ENCODE measurements around the gene TUBGCP6.

Gene TUBGCP6

DNA sequence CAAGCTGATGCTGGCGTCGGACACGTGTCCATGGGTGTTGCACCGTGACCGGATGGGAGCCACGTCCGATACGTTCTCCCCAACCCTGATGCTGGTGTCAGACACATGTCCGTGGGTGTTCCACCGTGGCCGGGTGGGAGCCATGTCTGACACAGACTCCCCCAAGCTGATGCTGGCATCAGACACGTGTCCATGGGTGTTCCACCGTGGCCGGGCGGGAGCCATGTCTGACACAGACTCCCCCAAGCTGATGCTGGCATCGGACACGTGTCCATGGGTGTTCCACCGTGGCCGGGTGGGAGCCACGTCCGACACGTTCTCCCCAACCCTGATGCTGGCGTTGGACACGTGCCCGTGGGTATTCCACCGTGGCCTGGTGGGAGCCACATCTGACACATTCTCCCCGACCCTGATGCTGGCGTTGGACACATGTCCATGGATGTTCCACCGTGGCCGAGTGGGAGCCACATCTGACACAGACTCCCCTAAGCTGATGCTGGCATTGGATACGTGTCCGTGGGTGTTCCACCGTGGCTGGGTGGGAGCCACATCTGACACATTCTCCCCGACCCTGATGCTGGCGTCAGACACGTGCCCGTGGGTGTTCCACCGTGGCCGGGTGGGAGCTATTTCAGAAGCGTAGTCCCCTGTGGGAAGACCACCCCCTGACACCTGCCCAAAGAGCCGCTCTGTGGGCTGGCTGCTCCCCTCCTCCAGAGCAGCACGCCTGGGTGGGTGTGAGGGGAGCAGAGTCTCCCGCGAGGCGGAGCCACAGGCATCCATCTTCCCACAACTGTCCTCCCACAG, 24.0 kb downstream of the TUBGCP6 start:
- Histone ChIP-seq H3K4me3 (ENCODE audit: low read depth in 1 of 5, low read length in 5 of 5) (no peak overlapping the region), H3K27ac (ENCODE audit: low read depth, low read length) (no peak overlapping the region), H3K4me1 (ENCODE audit: control insufficient read depth in 5 of 5, insufficient read depth in 5 of 5, low read length in 5 of 5) (peaks cover 0 to 5% (median 3%) of the 10 kb centered on the region in 5 donors), H3K36me3 (ENCODE audit: control insufficient read depth in 5 of 5, insufficient read depth in 5 of 5, low read length in 5 of 5) (peaks cover 0 to 96% (median 88%) of the 10 kb centered on the region in 5 donors), H3K9ac (ENCODE audit: low read length in 5 of 5) (no peak overlapping the region), H3K27me3 (ENCODE audit: control insufficient read depth in 5 of 5, insufficient read depth in 4 of 5, low read length in 5 of 5) (no peaks in the 10 kb centered on the region), H3K9me3 (ENCODE audit: control insufficient read depth in 5 of 5, low read length in 5 of 5) (no peaks in the 10 kb centered on the region)

DNA sequence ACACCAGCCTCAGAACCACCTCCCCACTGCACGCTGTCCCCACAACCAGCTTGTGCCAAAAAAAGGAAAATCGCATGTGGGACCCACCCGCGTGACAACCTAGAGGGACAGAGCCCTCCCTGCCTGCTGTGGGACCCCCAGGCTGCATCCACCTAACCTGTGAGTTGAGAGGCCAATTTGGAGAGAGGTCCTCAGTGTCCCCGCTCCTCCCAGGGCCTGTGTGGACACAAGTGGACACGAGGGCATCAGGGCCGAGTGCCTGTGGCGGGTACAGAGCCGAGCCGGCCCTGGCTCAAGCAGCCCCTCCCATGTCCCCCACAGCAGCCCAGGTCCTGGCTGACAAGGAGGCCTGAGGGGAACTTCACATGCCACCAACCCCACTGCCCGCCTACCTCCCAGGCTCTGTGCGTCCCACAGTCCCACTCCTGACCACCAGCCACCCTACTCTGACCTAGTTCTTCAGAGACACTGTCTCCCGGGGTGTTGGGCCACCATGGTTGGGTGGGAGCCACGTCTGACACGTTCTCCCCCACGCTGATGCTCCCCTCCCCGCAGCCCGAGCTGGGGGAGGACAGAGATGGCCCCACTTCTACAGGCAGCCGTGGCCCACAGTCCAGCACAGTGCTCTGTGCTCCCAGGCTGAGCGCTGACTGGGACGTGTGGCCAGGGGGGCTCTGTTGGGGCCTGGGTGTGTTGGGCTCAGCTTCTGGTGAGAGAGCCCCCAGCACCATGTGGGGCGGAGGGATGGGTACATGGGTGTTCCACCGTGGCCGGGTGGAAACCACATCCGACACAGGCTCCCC, 24.8 kb downstream of the TUBGCP6 start:
- Histone ChIP-seq H3K4me3 (ENCODE audit: low read depth in 1 of 5, low read length in 5 of 5) (no peak overlapping the region), H3K27me3 (ENCODE audit: control insufficient read depth in 5 of 5, insufficient read depth in 4 of 5, low read length in 5 of 5) (no peaks in the 10 kb centered on the region), H3K9me3 (ENCODE audit: control insufficient read depth in 5 of 5, low read length in 5 of 5) (no peaks in the 10 kb centered on the region), H3K36me3 (ENCODE audit: control insufficient read depth in 5 of 5, insufficient read depth in 5 of 5, low read length in 5 of 5) (peaks cover 0 to 95% (median 87%) of the 10 kb centered on the region in 5 donors), H3K27ac (ENCODE audit: low read depth, low read length) (no peak overlapping the region), H3K9ac (ENCODE audit: low read length in 5 of 5) (no peak overlapping the region), H3K4me1 (ENCODE audit: control insufficient read depth in 5 of 5, insufficient read depth in 5 of 5, low read length in 5 of 5) (peaks cover 0 to 10% (median 7%) of the 10 kb centered on the region in 5 donors)

- Histone ChIP-seq H3K36me3 (ENCODE audit: control insufficient read depth in 5 of 5, insufficient read depth in 5 of 5, low read length in 5 of 5) (peaks cover 0 to 95% (median 85%) of the 10 kb centered on the region in 5 donors), H3K27ac (ENCODE audit: low read depth, low read length) (no peak overlapping the region)
Observed at GRCh38 chr22:50218996-50219727, 25.7 kb downstream of the TUBGCP6 start.

GRCh38 chr22:50218153-50218995, 26.4 kb downstream of the TUBGCP6 start:
- Histone ChIP-seq H3K4me1 (ENCODE audit: control insufficient read depth in 5 of 5, insufficient read depth in 5 of 5, low read length in 5 of 5) (peaks cover 0 to 12% (median 10%) of the 10 kb centered on the region in 5 donors), H3K4me3 (ENCODE audit: low read depth in 1 of 5, low read length in 5 of 5) (no peak overlapping the region), H3K27ac (ENCODE audit: low read depth, low read length) (no peak overlapping the region), H3K36me3 (ENCODE audit: control insufficient read depth in 5 of 5, insufficient read depth in 5 of 5, low read length in 5 of 5) (peaks cover 0 to 94% (median 84%) of the 10 kb centered on the region in 5 donors), H3K27me3 (ENCODE audit: control insufficient read depth in 5 of 5, insufficient read depth in 4 of 5, low read length in 5 of 5) (no peaks in the 10 kb centered on the region), H3K9me3 (ENCODE audit: control insufficient read depth in 5 of 5, low read length in 5 of 5) (no peaks in the 10 kb centered on the region), H3K9ac (ENCODE audit: low read length in 5 of 5) (no peak overlapping the region)

More at GRCh38 chr22:50218996-50219727, 25.7 kb downstream of the TUBGCP6 start:
- no peaks in the 10 kb centered on the region for H3K9me3 ChIP-seq (ENCODE audit: control insufficient read depth in 5 of 5, low read length in 5 of 5)
- peaks cover 0 to 12% (median 10%) of the 10 kb centered on the region in 5 donors for H3K4me1 ChIP-seq (ENCODE audit: control insufficient read depth in 5 of 5, insufficient read depth in 5 of 5, low read length in 5 of 5)
- no peaks in the 10 kb centered on the region for H3K27me3 ChIP-seq (ENCODE audit: control insufficient read depth in 5 of 5, insufficient read depth in 4 of 5, low read length in 5 of 5)
- H3K9ac ChIP-seq (ENCODE audit: low read length in 5 of 5), result no peak overlapping the region
- no peak overlapping the region for H3K4me3 ChIP-seq (ENCODE audit: low read depth in 1 of 5, low read length in 5 of 5)

DNA sequence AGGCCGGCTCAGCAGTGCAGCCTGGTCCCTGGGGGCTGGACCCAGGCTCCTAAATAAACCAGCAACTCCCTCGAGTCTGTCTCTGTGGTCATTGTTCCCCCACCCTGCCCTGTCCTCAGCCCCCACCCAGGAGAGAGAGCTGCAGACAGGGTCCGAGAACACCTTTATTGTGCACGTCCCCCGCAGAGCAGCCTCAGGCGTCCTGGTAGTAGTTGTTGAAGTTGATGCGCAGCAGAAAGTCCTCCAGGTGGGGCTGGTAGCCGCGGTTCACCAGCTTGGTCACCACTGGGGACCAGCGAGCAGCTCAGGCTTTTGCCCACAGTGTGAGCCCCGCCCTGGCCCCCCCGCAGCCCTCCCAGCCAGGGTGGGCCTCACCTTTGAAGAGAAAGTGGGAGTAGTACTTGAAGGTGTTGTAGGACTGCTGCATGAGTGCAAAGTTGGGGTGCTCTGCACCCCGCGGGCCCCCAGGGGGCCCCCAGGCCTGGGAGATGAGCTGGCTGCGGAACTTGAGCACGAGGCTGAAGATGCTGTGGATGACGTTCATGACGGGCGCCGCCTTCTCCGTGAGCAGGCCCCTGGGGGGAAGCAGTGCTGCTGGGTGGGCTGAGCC, 27.2 kb downstream of the TUBGCP6 start:
- Histone ChIP-seq H3K27me3 (ENCODE audit: control insufficient read depth in 5 of 5, insufficient read depth in 4 of 5, low read length in 5 of 5) (no peaks in the 10 kb centered on the region), H3K36me3 (ENCODE audit: control insufficient read depth in 5 of 5, insufficient read depth in 5 of 5, low read length in 5 of 5) (peaks cover 2 to 94% (median 84%) of the 10 kb centered on the region in 5 donors), H3K4me1 (ENCODE audit: control insufficient read depth in 5 of 5, insufficient read depth in 5 of 5, low read length in 5 of 5) (peaks cover 0 to 12% (median 10%) of the 10 kb centered on the region in 5 donors), H3K9me3 (ENCODE audit: control insufficient read depth in 5 of 5, low read length in 5 of 5) (no peaks in the 10 kb centered on the region), H3K27ac (ENCODE audit: low read depth, low read length) (no peak overlapping the region), H3K9ac (ENCODE audit: low read length in 5 of 5) (no peak overlapping the region), H3K4me3 (ENCODE audit: low read depth in 1 of 5, low read length in 5 of 5) (no peak overlapping the region)

GRCh38 chr22:50216684-50217520, 27.9 kb downstream of the TUBGCP6 start:
- Histone ChIP-seq H3K9ac (ENCODE audit: low read length in 5 of 5) (no peak overlapping the region), H3K9me3 (ENCODE audit: control insufficient read depth in 5 of 5, low read length in 5 of 5) (no peaks in the 10 kb centered on the region), H3K36me3 (ENCODE audit: control insufficient read depth in 5 of 5, insufficient read depth in 5 of 5, low read length in 5 of 5) (peaks cover 4 to 94% (median 82%) of the 10 kb centered on the region in 5 donors), H3K27ac (ENCODE audit: low read depth, low read length) (no peak overlapping the region), H3K4me3 (ENCODE audit: low read depth in 1 of 5, low read length in 5 of 5) (no peak overlapping the region), H3K4me1 (ENCODE audit: control insufficient read depth in 5 of 5, insufficient read depth in 5 of 5, low read length in 5 of 5) (peaks cover 0 to 12% (median 10%) of the 10 kb centered on the region in 5 donors), H3K27me3 (ENCODE audit: control insufficient read depth in 5 of 5, insufficient read depth in 4 of 5, low read length in 5 of 5) (no peaks in the 10 kb centered on the region)

GRCh38 chr22:50216055-50216683, 28.7 kb downstream of the TUBGCP6 start:
- Histone ChIP-seq H3K4me3 (ENCODE audit: low read depth in 1 of 5, low read length in 5 of 5) (no peak overlapping the region), H3K9ac (ENCODE audit: low read length in 5 of 5) (no peak overlapping the region), H3K27me3 (ENCODE audit: control insufficient read depth in 5 of 5, insufficient read depth in 4 of 5, low read length in 5 of 5) (no peaks in the 10 kb centered on the region), H3K36me3 (ENCODE audit: control insufficient read depth in 5 of 5, insufficient read depth in 5 of 5, low read length in 5 of 5) (peaks cover 4 to 91% (median 78%) of the 10 kb centered on the region in 5 donors), H3K27ac (ENCODE audit: low read depth, low read length) (no peak overlapping the region), H3K4me1 (ENCODE audit: control insufficient read depth in 5 of 5, insufficient read depth in 5 of 5, low read length in 5 of 5) (peaks cover 0 to 12% (median 10%) of the 10 kb centered on the region in 5 donors), H3K9me3 (ENCODE audit: control insufficient read depth in 5 of 5, low read length in 5 of 5) (no peaks in the 10 kb centered on the region)

DNA sequence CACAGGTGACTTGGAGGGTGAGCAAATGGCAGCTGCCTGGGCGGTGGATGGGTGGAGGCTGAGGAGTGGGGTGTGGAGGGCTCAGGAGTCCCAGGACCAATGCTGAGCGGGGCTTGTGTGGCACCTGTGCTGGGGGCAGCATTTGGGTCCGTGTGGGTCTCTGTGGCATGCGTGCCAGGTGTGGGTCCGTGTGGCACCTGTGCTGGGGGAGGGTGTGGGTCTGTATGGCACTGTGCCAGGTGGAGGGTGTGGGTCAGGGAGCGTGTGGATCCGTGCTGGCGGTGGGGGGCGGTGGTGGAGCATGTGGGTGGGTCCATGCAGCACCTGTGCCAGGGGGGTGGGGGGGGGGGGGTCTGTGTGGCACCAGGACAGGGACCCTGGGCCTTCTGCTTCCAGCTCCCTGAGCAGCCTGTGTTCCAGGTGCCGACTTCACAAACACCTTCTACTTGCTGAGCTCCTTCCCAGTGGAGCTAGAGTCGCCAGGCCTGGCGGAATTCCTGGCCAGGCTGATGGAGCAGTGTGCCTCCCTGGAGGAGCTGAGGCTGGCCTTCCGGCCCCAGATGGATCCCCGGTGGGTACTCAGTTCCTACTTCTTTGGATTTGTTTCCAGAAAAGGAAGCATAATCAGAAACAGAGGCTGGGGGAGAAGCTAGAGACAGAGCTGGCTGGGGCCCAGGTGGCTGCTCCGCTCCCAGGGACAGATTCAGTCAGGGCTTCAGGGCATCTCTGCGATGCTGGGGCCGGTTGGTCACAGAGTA, 29.3 kb downstream of the TUBGCP6 start:
- Histone ChIP-seq H3K27me3 (ENCODE audit: control insufficient read depth in 5 of 5, insufficient read depth in 4 of 5, low read length in 5 of 5) (no peaks in the 10 kb centered on the region), H3K4me3 (ENCODE audit: low read depth in 1 of 5, low read length in 5 of 5) (no peak overlapping the region), H3K4me1 (ENCODE audit: control insufficient read depth in 5 of 5, insufficient read depth in 5 of 5, low read length in 5 of 5) (peaks cover 0 to 12% (median 10%) of the 10 kb centered on the region in 5 donors), H3K9me3 (ENCODE audit: control insufficient read depth in 5 of 5, low read length in 5 of 5) (no peaks in the 10 kb centered on the region), H3K9ac (ENCODE audit: low read length in 5 of 5) (no peak overlapping the region), H3K36me3 (ENCODE audit: control insufficient read depth in 5 of 5, insufficient read depth in 5 of 5, low read length in 5 of 5) (peaks cover 4 to 91% (median 78%) of the 10 kb centered on the region in 5 donors), H3K27ac (ENCODE audit: low read depth, low read length) (no peak overlapping the region)
